GM18858 (cell line): ENCODE results near the gene PDHA2.
"Not testable (repeated sequence)": the region's sequence is repeated elsewhere in the genome, so short reads cannot be mapped to it uniquely, and the experiment has no call there.

Source experiments
- ATAC-seq: cut with Tn5 transposase; IDR thresholded peaks from one replicate; pipeline ENCODE4 v1.9.1; 2021; ENCODE audit not compliant: unreplicated experiment

PDHA2 gene

DNA sequence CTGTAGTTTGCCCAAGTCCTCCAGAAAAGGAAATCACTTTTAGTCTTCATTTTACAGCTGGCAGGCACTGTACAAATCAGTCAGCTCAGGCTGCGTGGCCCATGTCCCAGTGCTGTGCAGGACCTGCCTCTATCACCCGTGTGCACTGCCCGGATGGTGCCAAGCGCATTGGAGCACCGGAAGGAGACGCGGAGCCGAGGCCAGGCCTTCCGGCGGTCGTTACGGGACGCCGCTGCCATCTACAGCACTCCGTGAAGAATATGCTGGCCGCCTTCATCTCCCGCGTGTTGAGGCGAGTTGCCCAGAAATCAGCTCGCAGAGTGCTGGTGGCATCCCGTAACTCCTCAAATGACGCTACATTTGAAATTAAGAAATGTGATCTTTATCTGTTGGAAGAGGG is at the start of gene PDHA2:
Gene PDHA2 (plus strand): TSS at position 203 of the 400 bp plus-strand sequence. CDS start 58 bp downstream, at position 261.
- ATAC-seq, result no peak

DNA sequence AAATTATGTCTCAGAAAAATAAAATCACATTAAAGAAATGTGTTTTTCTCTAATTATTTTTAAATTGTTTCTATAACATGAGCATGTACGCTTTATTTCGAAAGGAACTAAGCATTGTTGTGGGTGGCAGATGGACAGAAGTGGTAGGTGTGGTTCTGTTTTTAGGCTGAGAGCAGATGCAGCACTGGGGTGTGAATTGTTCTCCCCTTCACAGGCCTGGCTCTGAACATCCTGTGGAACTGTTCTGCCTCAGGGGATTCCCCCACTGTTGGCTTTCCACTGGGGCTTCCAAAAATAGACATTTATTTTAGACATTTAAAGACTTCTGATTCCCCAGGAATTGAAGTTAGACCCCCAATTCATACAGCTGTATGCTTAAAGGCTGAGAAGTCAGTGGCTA is 41.9 kb upstream of the PDHA2 start:
- no peak for ATAC-seq

DNA sequence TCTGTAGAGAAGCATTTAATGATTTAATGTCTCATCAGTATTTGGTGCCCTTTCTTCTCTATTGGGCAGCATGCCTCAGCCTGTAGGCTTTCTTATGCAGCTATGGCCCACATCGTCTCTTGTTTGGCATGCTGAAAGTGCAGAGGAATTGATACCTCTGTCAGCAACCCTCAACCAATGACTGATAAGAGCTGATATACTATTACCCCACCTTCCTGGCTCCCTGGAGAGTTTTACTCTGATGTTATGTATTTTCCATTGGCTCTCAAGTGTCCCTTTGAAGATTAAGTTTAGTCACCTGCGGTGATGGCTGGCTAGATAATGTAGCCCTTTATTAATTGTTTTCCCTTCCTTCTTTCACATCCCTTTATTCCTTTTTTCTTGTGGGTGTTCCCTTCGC is 41.2 kb upstream of the PDHA2 start:
- no peak for ATAC-seq

DNA sequence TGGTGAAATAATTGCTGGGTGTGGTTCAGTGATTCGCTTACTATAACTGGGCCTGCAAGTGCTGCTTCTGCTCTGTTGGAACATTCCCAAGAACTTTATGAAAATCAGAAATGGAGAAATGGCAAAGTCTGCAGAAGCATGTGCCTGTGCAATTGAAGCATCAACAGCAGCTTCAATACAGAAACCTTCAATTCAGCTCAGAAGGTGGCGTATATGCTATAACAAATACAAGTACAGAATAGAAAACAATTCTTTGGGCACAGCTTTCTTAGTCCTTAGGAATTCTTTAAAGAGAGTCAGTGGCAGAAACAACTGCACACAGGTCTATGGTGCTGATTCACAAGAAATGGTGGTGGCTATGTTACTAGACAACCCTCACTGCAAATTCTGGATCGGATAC is 18.0 kb upstream of the PDHA2 start:
- ATAC-seq, result no peak

DNA sequence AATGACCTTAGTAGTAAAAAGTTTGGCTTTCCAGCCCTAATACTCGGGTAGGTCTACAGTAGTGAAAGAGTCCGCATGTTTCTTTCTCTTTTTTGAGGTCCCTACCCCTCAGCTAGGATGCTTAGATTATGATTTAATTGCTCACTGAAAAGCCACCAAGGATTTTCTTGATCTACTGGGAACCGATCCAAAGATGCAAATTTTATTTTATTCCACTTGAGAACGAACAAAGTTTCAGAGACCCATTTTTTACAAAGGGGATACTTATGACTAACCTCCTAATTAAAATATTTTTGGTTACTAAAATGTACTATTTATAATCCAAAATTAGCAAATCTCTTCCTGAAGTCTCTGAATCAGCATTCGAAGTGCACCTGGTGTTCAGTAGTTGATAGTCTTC is 14.3 kb upstream of the PDHA2 start:
- no peak for ATAC-seq

DNA sequence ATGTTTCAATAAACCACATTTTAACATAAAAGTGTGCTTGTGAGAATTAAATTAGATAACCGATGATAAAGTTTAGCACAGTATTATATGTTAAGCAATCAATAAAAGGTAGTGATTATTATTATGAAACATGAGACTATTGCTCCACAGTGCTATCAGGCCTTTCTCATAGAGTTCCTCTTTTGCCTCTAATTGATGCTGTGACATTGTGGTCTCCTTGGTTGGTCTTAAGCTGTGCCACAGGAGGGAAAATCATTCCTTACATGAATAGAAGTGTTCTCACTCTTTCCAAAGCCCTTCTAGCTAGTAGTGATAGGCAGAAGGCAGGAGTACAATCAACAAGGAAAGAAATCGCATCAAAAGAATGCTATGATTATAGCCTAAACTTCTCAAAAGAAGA is 9.2 kb upstream of the PDHA2 start:
- no peak for ATAC-seq

DNA sequence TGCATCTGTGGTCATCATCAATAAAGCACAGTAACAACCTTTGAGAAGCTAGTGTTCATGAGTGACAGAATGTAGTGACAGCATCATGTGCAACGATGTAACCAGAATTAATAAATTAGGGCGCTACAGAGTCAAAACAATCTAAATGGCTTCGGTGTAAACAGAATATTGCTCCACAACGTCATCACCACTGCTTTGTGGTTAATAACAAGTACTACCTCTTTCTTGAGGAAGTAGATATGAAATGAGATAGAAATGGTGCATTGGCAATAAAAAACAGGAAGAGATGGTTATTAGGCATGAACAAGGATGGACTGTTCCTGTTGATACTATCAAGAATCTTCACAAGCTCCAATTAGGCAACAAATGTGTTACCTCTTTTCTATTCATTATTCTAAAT is 8.7 kb upstream of the PDHA2 start:
- ATAC-seq, result no peak

DNA sequence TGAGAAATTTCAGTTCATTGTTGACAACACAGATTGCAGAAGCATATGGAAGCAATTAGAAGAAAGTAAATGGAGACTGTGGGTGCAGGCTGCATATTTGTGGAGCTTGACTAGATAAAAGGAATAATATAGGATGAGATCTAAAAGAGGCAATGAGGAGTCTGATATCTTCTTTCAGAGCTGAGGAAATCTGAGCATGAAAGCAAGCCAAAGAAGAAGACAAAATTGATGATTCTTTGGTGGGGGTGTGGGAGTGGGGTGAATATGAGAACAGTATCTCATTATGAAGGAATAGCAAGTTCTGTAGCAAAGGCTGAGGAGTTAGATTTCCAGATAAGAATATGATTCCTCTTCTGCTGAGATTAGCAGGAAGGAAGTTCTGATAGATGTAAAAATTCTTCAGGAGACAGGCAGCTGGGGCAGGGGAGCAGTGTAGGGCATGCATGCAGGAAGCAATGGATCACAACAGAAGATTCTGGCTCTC is 6.1 kb upstream of the PDHA2 start:
- ATAC-seq, result no peak

DNA sequence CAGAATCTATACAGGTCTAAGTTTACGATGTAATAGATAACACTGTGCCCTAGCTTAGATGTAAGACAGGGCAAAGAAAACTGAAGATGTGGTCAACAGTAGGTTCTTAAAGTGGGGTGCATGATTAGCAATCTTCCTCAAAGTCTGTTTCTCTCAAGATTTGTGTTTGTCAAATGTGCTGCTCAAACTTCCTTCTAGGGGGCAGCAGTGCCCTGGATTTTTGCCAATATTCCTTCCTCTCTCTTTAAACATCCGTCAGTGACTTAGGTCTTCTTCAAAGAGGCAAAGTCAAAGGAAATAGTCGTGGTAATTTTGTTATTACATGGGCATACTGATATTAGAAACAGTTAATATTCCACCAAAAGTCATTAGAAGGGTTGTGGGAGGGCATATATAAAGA is 4.2 kb upstream of the PDHA2 start:
- ATAC-seq, result no peak

DNA sequence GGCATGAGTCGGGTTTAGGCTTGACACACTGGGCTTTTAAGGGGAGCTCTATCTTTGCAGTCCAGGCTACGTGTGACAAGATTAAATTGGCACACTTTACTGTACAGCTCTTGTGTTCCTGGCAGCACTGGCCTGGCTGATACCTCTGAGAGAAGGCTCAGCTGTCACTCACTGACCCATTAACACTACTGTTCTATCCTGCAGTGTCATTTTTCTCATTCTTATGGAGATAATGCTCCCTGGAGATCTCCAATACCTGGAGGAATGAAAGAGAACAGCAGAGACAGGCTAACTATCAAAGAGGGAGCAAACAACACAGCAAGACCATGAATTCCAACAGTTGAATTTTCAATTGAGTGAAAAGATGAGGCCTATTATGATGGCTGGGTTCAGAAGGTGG is 1.7 kb upstream of the PDHA2 start:
- no peak for ATAC-seq

DNA sequence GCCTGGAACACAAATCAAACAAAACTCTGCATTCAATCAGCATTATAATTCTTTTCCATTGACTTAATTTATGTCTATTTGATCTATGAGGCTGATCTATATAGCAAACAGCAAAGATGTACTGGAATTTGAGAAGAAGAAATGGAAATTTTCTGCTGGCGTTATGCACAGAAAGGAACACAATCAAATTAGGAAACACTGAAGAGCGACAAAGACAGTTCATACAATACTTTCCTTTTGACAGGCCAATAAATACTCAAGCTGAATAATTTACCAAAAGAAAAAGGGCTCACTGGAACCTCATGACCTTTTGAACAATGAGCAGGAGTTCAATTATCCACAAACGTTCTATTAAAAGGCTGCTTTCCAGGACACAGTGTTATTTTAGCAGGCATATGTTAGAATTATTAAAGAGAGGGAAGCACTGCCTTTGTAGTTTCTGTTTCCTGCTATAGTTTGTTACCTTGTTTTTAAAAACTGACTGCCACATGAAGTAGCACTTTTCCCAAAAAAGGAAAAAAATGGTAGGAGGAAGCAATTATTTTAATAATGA is 8.1 kb downstream of the PDHA2 start:
- no peak for ATAC-seq

DNA sequence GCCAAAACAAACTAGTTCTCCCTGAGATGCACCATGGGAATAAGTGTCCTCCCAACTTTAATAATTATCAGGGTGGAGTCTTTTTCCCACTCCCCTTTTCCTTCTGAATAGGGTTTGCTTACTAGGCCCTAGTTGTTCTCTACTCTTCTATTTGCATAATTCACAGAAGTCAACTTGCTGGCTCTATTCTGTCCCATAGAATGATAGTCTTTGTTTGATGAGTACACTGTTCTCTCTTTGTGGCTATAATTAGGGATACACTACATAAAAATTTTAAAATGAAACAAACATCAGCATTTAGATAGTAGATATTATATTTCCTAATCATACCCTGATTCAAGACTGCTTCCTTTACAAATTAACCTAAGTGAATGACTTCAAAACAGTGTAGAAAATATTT is 10.3 kb downstream of the PDHA2 start:
- no peak for ATAC-seq

DNA sequence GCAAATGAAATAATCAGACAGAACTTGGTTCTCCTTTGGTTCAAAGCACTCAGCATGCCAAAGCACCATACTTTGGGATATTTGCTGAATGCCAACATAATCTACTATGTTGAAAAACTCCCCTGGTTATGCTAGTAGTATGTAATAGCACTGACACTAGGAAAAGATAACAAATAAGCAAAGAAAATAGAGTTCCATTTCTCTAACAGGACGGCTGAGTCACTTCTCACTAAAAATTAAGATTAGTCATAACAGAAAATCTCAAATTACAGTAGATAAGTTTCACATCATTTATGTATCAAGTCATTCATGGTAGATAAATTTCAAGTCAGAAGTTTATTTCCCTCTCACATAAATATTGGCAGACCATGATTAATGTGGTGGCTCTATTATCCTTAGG is 17.9 kb downstream of the PDHA2 start:
- no peak for ATAC-seq

DNA sequence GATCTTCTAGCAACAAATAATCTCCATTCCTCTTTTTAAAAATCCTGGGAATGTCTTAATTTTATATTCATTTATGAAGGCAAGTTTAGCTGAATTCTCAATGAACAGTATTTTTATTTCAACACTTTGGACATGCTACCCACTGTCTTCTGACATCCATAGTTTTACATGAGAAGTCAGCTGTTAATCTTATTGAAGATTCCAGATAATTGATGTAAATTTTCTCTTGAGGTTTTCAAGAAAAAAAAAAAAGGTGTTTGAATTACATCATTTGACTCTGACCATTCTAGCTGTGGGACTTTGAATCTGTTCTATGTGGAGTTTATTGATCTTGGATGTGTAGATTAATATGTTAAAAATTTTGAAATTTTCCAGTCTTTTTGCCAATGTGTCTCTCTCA is 28.0 kb downstream of the PDHA2 start:
- no peak for ATAC-seq

DNA sequence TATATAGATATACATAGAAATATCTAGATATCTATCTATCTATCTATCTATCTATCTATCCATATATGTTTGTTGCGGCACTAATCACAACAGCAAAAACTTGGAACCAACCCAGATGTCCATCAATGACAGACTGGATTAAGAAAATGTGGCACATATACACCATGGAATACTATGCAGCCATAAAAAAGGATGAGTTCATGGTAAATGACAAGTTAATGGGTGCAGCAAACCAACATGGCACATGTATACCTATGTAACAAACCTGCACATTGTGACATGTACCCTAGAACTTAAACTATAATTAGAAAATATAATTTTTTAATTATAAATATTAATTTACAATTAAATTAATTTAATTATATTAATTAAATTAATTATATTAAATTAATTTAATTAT is 29.5 kb downstream of the PDHA2 start:
- not testable (repeated sequence) for ATAC-seq

DNA sequence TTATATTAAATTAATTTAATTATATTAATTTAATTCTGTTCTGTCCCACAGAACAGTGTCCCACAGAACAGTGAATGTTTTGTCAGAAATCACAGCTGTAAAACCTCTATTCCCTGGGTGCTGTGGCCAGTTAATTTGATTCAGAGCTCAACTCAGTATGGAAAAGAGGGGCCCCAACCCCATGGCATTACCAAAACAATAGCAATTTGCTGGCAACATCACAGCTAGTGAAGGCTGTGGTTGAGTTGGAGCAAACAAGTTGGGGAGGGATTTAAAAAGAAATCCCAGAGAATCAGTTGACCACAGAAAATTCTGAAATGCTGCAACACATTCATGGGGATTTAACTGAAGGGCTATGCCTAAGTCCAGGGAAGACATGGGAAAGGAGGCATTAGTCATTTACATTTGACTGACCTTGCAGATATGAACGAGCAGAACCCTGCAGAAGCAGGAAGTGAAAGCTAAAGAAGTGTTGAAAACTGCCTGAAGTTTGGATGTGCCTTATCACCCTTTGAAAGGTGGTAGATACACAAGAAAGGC is 30.1 kb downstream of the PDHA2 start:
- ATAC-seq, result no peak

DNA sequence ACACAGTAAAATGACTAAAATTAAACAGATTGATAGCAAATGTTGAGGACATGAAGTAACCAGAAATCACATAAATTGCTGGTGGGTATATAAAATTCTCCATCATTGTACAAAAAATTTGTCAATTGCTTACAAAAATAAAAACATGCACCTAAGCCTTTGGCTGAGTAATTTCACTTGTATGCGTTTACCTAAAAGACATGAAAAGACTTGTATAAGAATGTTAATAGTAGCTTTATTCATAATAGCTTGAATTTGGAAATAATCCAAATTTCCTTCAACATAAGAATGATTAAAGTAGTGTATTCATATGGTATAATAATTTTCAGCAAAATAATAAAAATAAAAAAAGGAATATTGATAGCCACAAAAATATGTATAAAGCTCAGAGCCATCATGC is 37.7 kb downstream of the PDHA2 start:
- ATAC-seq, result no peak

DNA sequence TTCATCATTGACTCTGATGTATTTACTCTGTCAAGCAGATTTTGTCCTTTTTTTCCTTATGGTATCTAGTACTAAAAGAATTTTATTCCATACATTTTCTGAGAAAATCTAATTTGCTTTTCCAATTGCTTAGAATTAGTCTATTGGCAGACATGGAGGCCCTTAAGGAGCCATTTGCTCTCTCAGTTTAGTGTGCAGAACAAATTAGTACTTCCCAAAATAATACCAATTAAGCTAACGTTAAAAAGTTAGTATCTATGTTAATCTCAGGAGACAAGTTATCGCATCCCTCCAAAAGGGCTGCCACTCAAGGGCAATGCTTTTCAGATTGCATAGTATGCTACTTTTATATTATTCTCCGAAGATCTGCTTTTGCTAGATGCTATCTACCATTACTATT is 47.7 kb downstream of the PDHA2 start:
- no peak for ATAC-seq

DNA sequence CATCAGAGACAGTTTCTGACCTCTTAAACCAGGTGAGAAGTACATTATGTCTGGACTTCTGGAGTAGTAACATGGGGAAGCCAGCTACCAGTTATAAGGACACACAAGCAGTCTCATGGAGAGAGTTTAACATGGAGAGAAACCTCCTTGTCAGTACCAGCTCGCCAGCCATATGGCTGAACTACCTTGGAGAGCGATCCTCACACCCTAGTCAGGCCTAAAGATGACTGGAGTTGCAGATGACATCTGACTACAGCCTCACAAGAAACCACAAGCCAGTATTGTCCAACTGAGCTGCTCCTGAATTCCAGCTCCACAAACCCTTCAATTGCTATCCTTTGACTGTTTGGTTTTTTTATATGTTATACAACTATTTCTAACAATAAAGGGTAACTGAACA is 49.8 kb downstream of the PDHA2 start:
- no peak for ATAC-seq
